NCI-H1436 treated with DMSO at 0.1 percent for 48 hours (cell line): ENCODE measurements around the gene ZMYM2.

Experiments
- DNase-seq: peaks from one replicate; lab custom pipeline; 2025; lab: John Stamatoyannopoulos, UW

Gene ZMYM2

DNA sequence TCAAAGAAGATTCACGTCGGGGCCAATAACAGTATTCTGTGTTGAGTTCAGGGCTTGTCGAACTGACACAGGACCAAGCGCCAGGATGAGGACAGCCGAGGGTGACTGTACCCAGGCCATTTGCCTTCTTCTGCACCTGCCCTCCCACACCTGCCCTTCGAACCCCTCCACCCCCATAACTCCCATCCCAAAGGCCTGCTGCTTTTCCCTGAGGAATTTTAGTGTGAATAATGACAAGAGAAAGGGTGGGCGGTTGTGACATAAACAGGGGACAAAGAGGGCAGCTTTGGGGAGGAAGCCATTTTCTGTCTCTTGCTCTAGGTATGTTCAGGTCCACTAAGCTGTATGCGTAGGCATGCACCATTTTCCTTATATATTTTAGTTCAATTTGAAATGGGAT, 176.2 kb downstream of the ZMYM2 start:
- no peak for DNase-seq

GRCh38 chr13:20136781-20137703, 178.5 kb downstream of the ZMYM2 start:
- no peak for DNase-seq

DNA sequence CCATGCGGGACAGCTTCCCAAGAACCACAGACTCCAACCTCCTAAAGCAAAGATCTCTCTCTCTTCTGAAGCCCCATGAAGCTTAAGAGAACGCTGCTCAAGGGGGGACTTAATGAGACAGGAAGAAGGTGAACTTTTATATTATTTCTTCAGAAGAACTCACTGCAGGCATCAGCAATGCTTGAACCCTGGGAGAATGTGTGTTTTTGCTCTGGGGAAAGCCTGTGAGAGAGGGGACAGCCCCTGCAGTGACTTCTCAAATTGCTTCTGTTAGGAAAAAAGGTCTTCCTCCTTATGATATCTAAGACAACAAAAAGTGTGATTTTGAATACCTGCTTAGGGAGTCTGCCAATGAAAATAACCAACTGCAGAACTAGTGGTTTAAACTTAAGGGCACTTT, 179.3 kb downstream of the ZMYM2 start:
- DNase-seq: no peak

GRCh38 chr13:20140487-20140886, 182.0 kb downstream of the ZMYM2 start:
- DNase-seq: no peak
